Aorta (tissue), 5 donors: ENCODE measurements around the gene LAMTOR4. TPM values are rescaled to one million over a fixed set of nuclear protein-coding genes. Genes with fewer than 3 reads are reported as not detected.
"Not testable (repeated sequence)": the region's sequence is repeated elsewhere in the genome, so short reads cannot be mapped to it uniquely, and the experiment has no call there.

Source experiments
- ATAC-seq: fragments of 200-7000 bp; cut with Tn5 transposase; one replicate; pipeline ENCODE4 v1.9.1; 2022; ENCODE audit warnings: moderate library complexity; ENCODE audit not compliant: low FRiP score
- DNase-seq, 2 donors: peaks; one replicate each; pipeline ENCODE4 v3.0.0-alpha.2; 2020
- H3K27ac ChIP-seq, 2 donors: one replicate each; pipeline ENCODE4 v1.5.1; 2013; ENCODE audit warnings: low read length in 2 of 2, mild to moderate bottlenecking in 2 of 2, moderate library complexity in 2 of 2, control low read depth in 1 of 2, inconsistent platforms in 1 of 2, low read depth in 1 of 2
- H3K27me3 ChIP-seq, 2 donors: one replicate each; pipeline ENCODE4 v1.6.1; 2013; ENCODE audit warnings: control low read depth in 1 of 2, low read length in 1 of 2, mild to moderate bottlenecking in 1 of 2, moderate library complexity in 1 of 2; ENCODE audit not compliant: insufficient read depth in 2 of 2, control insufficient read depth in 1 of 2
- H3K36me3 ChIP-seq, 2 donors: one replicate each; pipeline ENCODE4 v1.6.1; 2013; ENCODE audit warnings: control low read depth in 1 of 2, low read length in 1 of 2, mild to moderate bottlenecking in 1 of 2; ENCODE audit not compliant: insufficient read depth in 2 of 2, control insufficient read depth in 1 of 2
- H3K4me1 ChIP-seq, 2 donors: one replicate each; pipeline ENCODE4 v1.6.1; 2013; ENCODE audit warnings: low read length in 2 of 2, control low read depth in 1 of 2, mild to moderate bottlenecking in 1 of 2, moderate library complexity in 1 of 2; ENCODE audit not compliant: insufficient read depth in 2 of 2, control insufficient read depth in 1 of 2
- H3K4me3 ChIP-seq, 2 donors: one replicate each; pipeline ENCODE4 v1.5.1; 2013; ENCODE audit warnings: low read length in 2 of 2, control low read depth in 1 of 2, mild to moderate bottlenecking in 1 of 2
- H3K9me3 ChIP-seq: one replicate; pipeline ENCODE4 v1.6.1; 2013; ENCODE audit warnings: mild to moderate bottlenecking, low read length; ENCODE audit not compliant: control insufficient read depth
- WGBS, 2 donors: extraction: QIAGEN DNeasy Blood & Tissue Kit; methylation state at CpG; one replicate each; pipeline ENCODE4 v1.1.7; 2013; 5-methylcytosine and 5-hydroxymethylcytosine counted together
- intact Hi-C, 2 donors: fragments of 100-400 bp; cut with DNase I; formaldehyde crosslinking; loops; one replicate each; pipeline versions ENCODE4 v1.14.2 to v1.15.0; 2022
- polyA plus RNA-seq, 2 donors: library from polyadenylated mRNA; stranded (reverse); fragments of 200-250 nt; gene quantifications; one replicate each; pipeline ENCODE4 v1.2.3, GENCODE V29; 2013
- total RNA-seq, 2 donors: library from RNA; stranded (reverse); fragmentation: NEBNext Ultra II Directional; extraction: Animal tissue kit (Norgen Biotek cat#: 25700); gene quantifications; one replicate each; pipeline ENCODE4 v1.2.1, GENCODE V29; 2021
- donor health status: healthy with polysubstance abuse.
- donor health status: Bipolar disorder and iron deficiency.
- donor health status: DM: no; HTN: no; CAD: no.
- donor health status: DM: no; HTN: no; CAD: no.
- donor health status: DM: yes; HTN: yes; CAD: no.

The LAMTOR4 gene
- total and polyA plus RNA-seq, 4 donors: 80.2 to 310 (median 185) TPM

DNA sequence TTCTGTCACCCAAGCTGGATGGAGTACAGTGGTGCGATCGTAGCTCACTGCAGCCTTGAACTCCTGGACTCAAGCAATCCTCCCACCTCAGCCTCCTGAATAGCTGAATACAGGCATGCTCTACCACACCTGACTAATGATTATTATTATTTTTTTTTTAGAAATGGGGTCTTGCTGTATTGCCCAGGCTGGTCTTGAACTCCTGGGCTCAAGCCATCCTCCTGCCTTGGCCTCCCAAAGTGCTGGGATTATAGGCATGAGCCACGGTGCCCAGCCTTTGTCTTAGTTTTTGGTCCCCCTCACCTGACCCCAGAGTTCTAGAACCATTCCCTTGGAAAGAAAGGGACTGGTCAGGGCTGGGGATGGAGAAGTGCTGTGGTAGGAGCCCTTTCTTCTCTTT, 31.4 kb downstream of the LAMTOR4 start:
- DNase-seq: peak in 1 of 2 donors; percentile 9
- 97 to 98% methylated on average over 3 of the region's 3 CpGs for WGBS, 2 donors
- H3K9me3 ChIP-seq, H3K36me3 ChIP-seq, ATAC-seq, H3K4me1 ChIP-seq, H3K4me3 ChIP-seq, H3K27me3 ChIP-seq, H3K27ac ChIP-seq, intact Hi-C loops: not testable (repeated sequence)

DNA sequence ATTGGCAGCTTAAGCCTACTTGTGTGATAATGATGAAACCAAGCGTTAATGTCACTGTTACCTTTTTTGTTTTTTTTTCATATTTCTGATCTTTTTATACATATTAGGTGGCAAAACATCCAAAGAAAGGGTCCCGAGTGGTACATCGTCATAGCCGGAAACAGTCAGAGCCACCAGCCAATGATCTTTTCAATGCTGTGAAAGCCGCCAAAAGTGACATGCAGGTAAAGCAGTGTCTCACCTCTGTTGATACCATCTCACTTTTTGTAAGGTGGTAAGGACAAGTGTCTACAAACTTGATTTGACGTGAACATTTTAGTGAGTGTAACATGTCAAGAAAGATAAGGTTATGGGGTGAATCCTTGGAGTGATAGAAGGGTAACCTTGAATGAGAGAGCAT, 33.9 kb downstream of the LAMTOR4 start:
- H3K36me3 ChIP-seq, H3K4me3 ChIP-seq, H3K9me3 ChIP-seq, H3K27me3 ChIP-seq, ATAC-seq, intact Hi-C loops, H3K4me1 ChIP-seq, DNase-seq, H3K27ac ChIP-seq: not testable (repeated sequence)
- 86% methylated on average over 6 of the region's 6 CpGs for WGBS, 2 donors

DNA sequence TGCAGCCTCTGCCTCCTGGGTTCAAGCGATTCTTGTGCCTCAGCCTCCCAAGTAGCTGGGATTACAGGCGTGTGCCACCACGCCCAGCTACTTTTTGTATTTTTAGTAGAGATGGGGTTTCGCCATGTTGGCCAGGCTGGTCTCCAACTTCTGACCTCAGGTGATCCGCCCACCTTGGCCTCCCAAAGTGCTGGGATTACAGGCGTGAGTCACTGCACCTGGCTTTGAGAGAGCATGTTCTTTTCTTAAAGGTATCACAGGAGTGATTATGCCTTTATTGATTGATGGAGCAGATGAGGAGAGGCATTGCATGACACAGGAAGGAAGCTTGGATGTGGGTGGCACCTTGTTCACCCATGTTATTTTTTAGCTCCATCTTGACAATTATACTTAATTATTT, 34.4 kb downstream of the LAMTOR4 start:
- ATAC-seq, intact Hi-C loops, H3K36me3 ChIP-seq, H3K27me3 ChIP-seq, H3K9me3 ChIP-seq, H3K4me3 ChIP-seq, H3K4me1 ChIP-seq, H3K27ac ChIP-seq: not testable (repeated sequence)
- DNase-seq: peak in 1 of 2 donors; percentile 22
- 89 to 92% methylated on average over 6 of the region's 6 CpGs for WGBS, 2 donors

DNA sequence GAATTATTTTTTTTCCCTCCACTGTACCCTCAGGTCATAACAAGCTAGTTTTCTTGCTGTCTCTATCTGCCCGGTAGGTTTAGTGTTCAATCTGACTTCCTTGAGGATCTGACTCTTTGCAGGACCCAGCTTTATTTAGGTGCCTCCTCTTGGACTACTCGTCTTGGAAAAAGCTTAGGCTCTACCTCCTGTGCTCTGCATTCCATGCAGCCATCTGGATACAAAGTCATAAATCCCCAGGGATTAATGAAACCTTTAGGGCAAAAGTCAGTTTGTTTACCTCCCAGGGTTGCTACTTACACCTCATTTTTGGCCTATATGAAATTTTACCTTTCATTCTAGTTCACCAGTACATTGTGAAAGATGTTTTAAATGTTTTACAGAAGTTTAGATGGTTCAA, 37.0 kb downstream of the LAMTOR4 start:
- intact Hi-C loops: no loop called here
- H3K9me3 ChIP-seq: no peaks in the 10 kb centered on the region
- 62 to 71% methylated on average over 2 of the region's 2 CpGs for WGBS, 2 donors
- ATAC-seq: no peak
- no peaks in the 10 kb centered on the region for H3K36me3 ChIP-seq
- no peak for DNase-seq
- H3K27me3 ChIP-seq: no peaks in the 10 kb centered on the region
- no peak overlapping the region for H3K4me3 ChIP-seq
- H3K27ac ChIP-seq: no peak overlapping the region
- H3K4me1 ChIP-seq: no peaks in the 10 kb centered on the region

DNA sequence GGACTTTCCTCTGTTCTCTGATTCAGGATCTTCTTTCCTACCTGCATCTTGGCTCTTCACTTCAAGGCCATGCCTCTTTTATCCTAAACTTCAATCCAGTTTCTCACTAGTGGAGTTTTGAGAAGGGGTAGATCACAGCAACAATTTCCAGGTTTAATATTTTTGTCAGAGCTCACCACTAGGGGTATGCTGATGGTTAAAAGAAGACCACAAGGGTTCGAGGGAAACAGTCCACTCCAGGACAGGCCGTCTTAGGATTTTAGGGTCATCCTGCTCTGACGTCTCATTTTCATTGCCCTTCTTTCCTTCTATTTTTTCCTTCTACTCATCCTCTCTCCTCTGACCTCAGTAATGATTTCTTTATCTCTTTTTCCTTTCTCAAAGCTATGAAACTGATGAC, 40.3 kb downstream of the LAMTOR4 start:
- Histone ChIP-seq H3K36me3 (no peaks in the 10 kb centered on the region), H3K4me3 (no peak overlapping the region), H3K9me3 (no peaks in the 10 kb centered on the region), H3K4me1 (no peaks in the 10 kb centered on the region), H3K27ac (no peak overlapping the region), H3K27me3 (no peaks in the 10 kb centered on the region)
- ATAC-seq (no peak), DNase-seq (no peak)
- intact Hi-C loops: no loop called here
- 74 to 90% methylated on average over 3 of the region's 3 CpGs for whole genome bisulfite sequencing, 2 donors

DNA sequence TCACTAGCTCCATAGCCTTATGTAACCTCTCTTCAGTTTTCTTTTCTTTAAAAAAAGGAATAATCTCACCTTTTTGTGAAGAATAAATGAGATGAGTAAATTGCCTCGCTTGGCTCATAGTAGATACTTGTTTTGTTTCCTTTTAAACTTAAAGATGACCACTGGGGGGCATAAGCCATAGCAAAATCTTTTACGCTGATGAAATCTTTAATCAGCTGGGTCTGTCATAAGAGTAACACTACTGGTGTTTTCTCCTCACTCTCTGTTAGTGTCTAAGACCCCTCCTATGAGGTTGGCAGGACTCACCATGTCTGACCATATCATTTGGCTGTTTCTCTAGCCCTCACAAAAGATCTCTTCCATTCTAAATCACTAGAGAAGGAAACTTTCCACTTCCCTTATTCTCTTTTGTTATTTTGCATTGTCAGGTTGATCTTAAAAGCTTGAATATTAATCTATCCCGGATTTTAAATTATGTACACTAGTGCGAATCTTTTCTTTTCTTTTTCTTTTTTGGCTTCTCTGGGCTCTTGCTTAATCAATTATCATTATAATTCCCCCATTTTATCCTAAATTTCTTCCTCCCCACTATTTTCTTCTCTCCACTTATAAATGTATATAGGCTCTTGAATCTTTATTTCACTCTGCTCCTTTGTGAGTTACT, 41.5 kb downstream of the LAMTOR4 start:
- intact Hi-C loops: no loop called here
- Histone ChIP-seq H3K4me1 (no peaks in the 10 kb centered on the region), H3K27ac (no peak overlapping the region), H3K9me3 (no peaks in the 10 kb centered on the region), H3K36me3 (no peaks in the 10 kb centered on the region), H3K4me3 (no peak overlapping the region), H3K27me3 (no peaks in the 10 kb centered on the region)
- WGBS, 2 donors: 69 to 72% methylated on average over 4 of the region's 4 CpGs
- DNase-seq (no peak), ATAC-seq (no peak)

DNA sequence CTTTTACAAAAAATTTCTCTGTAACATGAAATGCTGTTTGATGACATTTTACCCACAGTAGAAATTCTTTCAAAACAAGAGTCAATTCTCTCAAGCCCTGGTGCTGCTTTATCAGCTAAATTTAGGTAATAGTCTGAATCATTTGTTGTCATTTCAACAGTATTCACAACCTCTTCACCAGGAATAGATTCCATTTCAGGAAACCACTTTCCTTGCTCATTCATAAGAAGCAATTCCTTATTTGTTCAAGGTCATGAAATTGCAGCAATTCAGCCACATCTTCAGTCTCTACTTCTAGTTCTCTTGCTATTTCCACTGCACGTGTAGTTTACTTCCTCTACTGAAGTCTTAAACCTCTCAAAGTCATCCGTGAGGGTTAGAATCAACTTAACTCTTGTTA, 43.1 kb downstream of the LAMTOR4 start:
- H3K4me1 ChIP-seq: no peaks in the 10 kb centered on the region
- no peaks in the 10 kb centered on the region for H3K36me3 ChIP-seq
- no peak overlapping the region for H3K27ac ChIP-seq
- intact Hi-C loops: no loop called here
- ATAC-seq (no peak), DNase-seq (no peak)
- H3K27me3 ChIP-seq: no peaks in the 10 kb centered on the region
- WGBS, 2 donors: 53 to 54% methylated on average over 2 of the region's 2 CpGs
- H3K9me3 ChIP-seq: no peaks in the 10 kb centered on the region
- no peak overlapping the region for H3K4me3 ChIP-seq

DNA sequence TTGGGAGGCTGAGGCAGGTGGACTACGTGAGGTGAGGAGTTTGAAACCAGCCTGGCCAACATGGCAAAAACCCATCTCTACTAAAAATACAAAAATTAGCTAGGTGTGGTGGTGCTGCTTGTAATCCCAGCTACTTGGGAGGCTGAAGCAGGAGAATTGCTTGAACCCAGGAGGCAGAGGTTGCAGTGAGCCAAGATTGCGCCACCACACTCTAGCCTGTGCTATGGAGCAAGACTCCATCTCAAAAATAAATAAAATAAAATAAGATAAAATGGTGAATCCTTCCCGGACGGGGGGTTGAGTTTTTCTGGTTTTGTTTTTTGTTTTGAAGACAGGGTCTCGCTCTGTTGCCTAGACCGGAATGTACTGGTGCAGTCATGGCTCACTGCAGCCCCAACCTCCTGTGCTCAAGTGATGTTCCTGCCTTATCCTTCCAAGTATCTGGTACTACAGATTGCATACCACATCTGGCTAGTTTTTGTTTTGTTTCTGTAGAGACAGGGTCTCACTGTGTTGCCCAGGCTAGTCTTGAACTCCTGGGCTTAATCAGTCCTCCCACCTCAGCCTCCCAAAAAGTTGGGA, 43.7 kb downstream of the LAMTOR4 start:
- H3K27ac ChIP-seq, DNase-seq, H3K9me3 ChIP-seq, H3K4me3 ChIP-seq, ATAC-seq, intact Hi-C loops, H3K4me1 ChIP-seq, H3K27me3 ChIP-seq, H3K36me3 ChIP-seq: not testable (repeated sequence)
- 96 to 98% methylated on average over 6 of the region's 6 CpGs for WGBS, 2 donors

DNA sequence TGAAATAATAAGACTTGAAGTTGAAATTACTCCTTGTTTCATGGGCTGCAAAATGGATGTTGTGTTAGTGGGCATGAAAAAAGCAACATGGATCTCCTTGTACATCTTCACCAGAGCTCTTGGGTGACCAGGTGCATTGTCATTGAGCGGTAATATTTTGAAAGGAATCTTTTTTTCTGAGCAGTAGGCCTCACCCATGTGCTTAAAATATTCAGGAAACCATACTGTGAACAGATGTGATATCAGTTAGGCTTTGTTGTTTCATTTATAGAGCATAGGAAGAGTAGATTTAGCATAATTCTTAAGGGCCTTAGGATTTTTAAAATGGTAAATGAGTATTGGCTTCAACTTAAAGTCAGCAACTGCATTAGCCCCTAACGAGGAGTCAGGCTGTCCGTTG, 44.3 kb downstream of the LAMTOR4 start:
- no peak for ATAC-seq

More for the DNA sequence above, 44.3 kb downstream of the LAMTOR4 start:
- Histone ChIP-seq H3K27ac (no peak overlapping the region), H3K27me3 (no peaks in the 10 kb centered on the region), H3K4me1 (no peaks in the 10 kb centered on the region), H3K36me3 (no peaks in the 10 kb centered on the region), H3K9me3 (no peaks in the 10 kb centered on the region), H3K4me3 (no peak overlapping the region)
- intact Hi-C loops: no loop called here
- 91 to 94% methylated on average over 3 of the region's 3 CpGs for WGBS, 2 donors
- no peak for DNase-seq
